Measurements from ENCODE around the gene PARD6G.

PARD6G gene

GRCh38 chr18:80250740-80251364 is 3.5 kb upstream of the PARD6G start:
- no peak for DNase-seq (ENCODE audit: low read depth)
- no peaks in the 10 kb centered on the region for H3K4me1 ChIP-seq (ENCODE audit: control insufficient read depth, insufficient read depth, low read length)
- no peaks in the 10 kb centered on the region for H3K36me3 ChIP-seq (ENCODE audit: control insufficient read depth, insufficient read depth, low read length, severe bottlenecking)
- H3K27me3 ChIP-seq (replicated peaks; ENCODE audit: control insufficient read depth, insufficient read depth, low read length) = no peaks in the 10 kb centered on the region
- H3K9ac ChIP-seq (ENCODE audit: low read length) = no peak overlapping the region
- H3K9me3 ChIP-seq (ENCODE audit: control insufficient read depth, low read length) = no peaks in the 10 kb centered on the region
- no peak overlapping the region for H3K4me3 ChIP-seq (ENCODE audit: low read length)

GRCh38 chr18:80249217-80250093 is 2.1 kb upstream of the PARD6G start:
- no peak overlapping the region for H3K4me3 ChIP-seq (ENCODE audit: low read length)
- H3K27me3 ChIP-seq (replicated peaks; ENCODE audit: control insufficient read depth, insufficient read depth, low read length) = peaks cover 8% of the 10 kb centered on the region
- no peaks in the 10 kb centered on the region for H3K36me3 ChIP-seq (ENCODE audit: control insufficient read depth, insufficient read depth, low read length, severe bottlenecking)
- H3K4me1 ChIP-seq (ENCODE audit: control insufficient read depth, insufficient read depth, low read length) = no peaks in the 10 kb centered on the region
- no peak overlapping the region for H3K9ac ChIP-seq (ENCODE audit: low read length)
- no peak for DNase-seq (ENCODE audit: low read depth)
- no peaks in the 10 kb centered on the region for H3K9me3 ChIP-seq (ENCODE audit: control insufficient read depth, low read length)

GRCh38 chr18:80246445-80247392 is 595 bp downstream of the PARD6G start:
- peak overlapping the region; percentile 56 for H3K9ac ChIP-seq (ENCODE audit: low read length)
- H3K4me3 ChIP-seq (ENCODE audit: low read length) = peak overlapping the region; percentile 81
- no peaks in the 10 kb centered on the region for H3K4me1 ChIP-seq (ENCODE audit: control insufficient read depth, insufficient read depth, low read length)
- H3K36me3 ChIP-seq (ENCODE audit: control insufficient read depth, insufficient read depth, low read length, severe bottlenecking) = no peaks in the 10 kb centered on the region
- DNase-seq (ENCODE audit: low read depth) = peak; percentile 61
- peaks cover 15% of the 10 kb centered on the region for H3K27me3 ChIP-seq (replicated peaks; ENCODE audit: control insufficient read depth, insufficient read depth, low read length)
- no peaks in the 10 kb centered on the region for H3K9me3 ChIP-seq (ENCODE audit: control insufficient read depth, low read length)

- Histone ChIP-seq H3K36me3 (ENCODE audit: control insufficient read depth, insufficient read depth, low read length, severe bottlenecking) (no peaks in the 10 kb centered on the region), H3K9me3 (ENCODE audit: control insufficient read depth, low read length) (no peaks in the 10 kb centered on the region), H3K27me3 (replicated peaks; ENCODE audit: control insufficient read depth, insufficient read depth, low read length) (peaks cover 17% of the 10 kb centered on the region), H3K9ac (ENCODE audit: low read length) (no peak overlapping the region), H3K4me1 (ENCODE audit: control insufficient read depth, insufficient read depth, low read length) (no peaks in the 10 kb centered on the region), H3K4me3 (ENCODE audit: low read length) (peak overlapping the region; percentile 33)
- no peak for DNase-seq (ENCODE audit: low read depth)
Observed at GRCh38 chr18:80245781-80246444, 1.4 kb downstream of the PARD6G start.

GRCh38 chr18:80244956-80245730 is 2.2 kb downstream of the PARD6G start:
- Histone ChIP-seq H3K4me1 (ENCODE audit: control insufficient read depth, insufficient read depth, low read length) (no peaks in the 10 kb centered on the region), H3K27me3 (replicated peaks; ENCODE audit: control insufficient read depth, insufficient read depth, low read length) (peaks cover 25% of the 10 kb centered on the region), H3K9me3 (ENCODE audit: control insufficient read depth, low read length) (no peaks in the 10 kb centered on the region), H3K9ac (ENCODE audit: low read length) (no peak overlapping the region), H3K4me3 (ENCODE audit: low read length) (no peak overlapping the region), H3K36me3 (ENCODE audit: control insufficient read depth, insufficient read depth, low read length, severe bottlenecking) (no peaks in the 10 kb centered on the region)
- DNase-seq (ENCODE audit: low read depth) = peak; percentile 10

- Histone ChIP-seq H3K36me3 (ENCODE audit: control insufficient read depth, insufficient read depth, low read length, severe bottlenecking) (no peaks in the 10 kb centered on the region), H3K4me3 (ENCODE audit: low read length) (no peak overlapping the region), H3K27me3 (replicated peaks; ENCODE audit: control insufficient read depth, insufficient read depth, low read length) (peaks cover 25% of the 10 kb centered on the region), H3K4me1 (ENCODE audit: control insufficient read depth, insufficient read depth, low read length) (no peaks in the 10 kb centered on the region), H3K9me3 (ENCODE audit: control insufficient read depth, low read length) (no peaks in the 10 kb centered on the region), H3K9ac (ENCODE audit: low read length) (no peak overlapping the region)
- no peak for DNase-seq (ENCODE audit: low read depth)
Observed at GRCh38 chr18:80244167-80244566, 3.1 kb downstream of the PARD6G start.

- no peaks in the 10 kb centered on the region for H3K36me3 ChIP-seq (ENCODE audit: control insufficient read depth, insufficient read depth, low read length, severe bottlenecking)
- H3K27me3 ChIP-seq (replicated peaks; ENCODE audit: control insufficient read depth, insufficient read depth, low read length) = peaks cover 25% of the 10 kb centered on the region
- no peak overlapping the region for H3K9ac ChIP-seq (ENCODE audit: low read length)
- no peaks in the 10 kb centered on the region for H3K9me3 ChIP-seq (ENCODE audit: control insufficient read depth, low read length)
- DNase-seq (ENCODE audit: low read depth) = no peak
- H3K4me1 ChIP-seq (ENCODE audit: control insufficient read depth, insufficient read depth, low read length) = no peaks in the 10 kb centered on the region
- H3K4me3 ChIP-seq (ENCODE audit: low read length) = no peak overlapping the region
Observed at GRCh38 chr18:80243204-80243603, 4.1 kb downstream of the PARD6G start.

- no peak for DNase-seq (ENCODE audit: low read depth)
- Histone ChIP-seq H3K9ac (ENCODE audit: low read length) (no peak overlapping the region), H3K4me3 (ENCODE audit: low read length) (no peak overlapping the region), H3K27me3 (replicated peaks; ENCODE audit: control insufficient read depth, insufficient read depth, low read length) (peaks cover 25% of the 10 kb centered on the region), H3K4me1 (ENCODE audit: control insufficient read depth, insufficient read depth, low read length) (no peaks in the 10 kb centered on the region), H3K36me3 (ENCODE audit: control insufficient read depth, insufficient read depth, low read length, severe bottlenecking) (no peaks in the 10 kb centered on the region), H3K9me3 (ENCODE audit: control insufficient read depth, low read length) (no peaks in the 10 kb centered on the region)
Observed at GRCh38 chr18:80241919-80242777, 5.2 kb downstream of the PARD6G start.

- Histone ChIP-seq H3K4me1 (ENCODE audit: control insufficient read depth, insufficient read depth, low read length) (no peaks in the 10 kb centered on the region), H3K9ac (ENCODE audit: low read length) (no peak overlapping the region), H3K9me3 (ENCODE audit: control insufficient read depth, low read length) (no peaks in the 10 kb centered on the region), H3K27me3 (replicated peaks; ENCODE audit: control insufficient read depth, insufficient read depth, low read length) (peaks cover 19% of the 10 kb centered on the region), H3K36me3 (ENCODE audit: control insufficient read depth, insufficient read depth, low read length, severe bottlenecking) (no peaks in the 10 kb centered on the region), H3K4me3 (ENCODE audit: low read length) (no peak overlapping the region)
- no peak for DNase-seq (ENCODE audit: low read depth)
Observed at GRCh38 chr18:80239830-80240229, 7.5 kb downstream of the PARD6G start.
